ENCODE results near the gene BICD2.
"Not testable (repeated sequence)": the region's sequence is repeated elsewhere in the genome, so short reads cannot be mapped to it uniquely, and the experiment has no call there.

The BICD2 gene

DNA sequence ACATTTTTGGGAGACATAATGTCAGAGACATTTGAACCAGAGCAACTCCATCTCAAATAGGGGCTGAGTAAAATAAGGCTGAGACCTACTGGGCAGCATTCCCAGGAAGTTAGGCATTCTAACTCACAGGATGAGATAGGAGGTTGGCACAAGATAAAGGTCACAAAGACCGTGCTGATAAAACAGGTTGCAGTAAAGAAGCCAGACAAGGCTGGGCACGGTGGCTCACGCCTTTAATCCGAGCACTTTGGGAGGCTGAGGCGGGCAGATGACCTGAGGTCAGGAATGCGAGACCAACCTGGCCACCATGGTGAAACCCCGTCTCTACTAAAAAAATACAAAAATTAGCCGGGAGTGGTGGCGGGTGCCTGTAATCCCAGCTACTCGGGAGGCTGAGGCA, 4.2 kb upstream of the BICD2 start:
- not testable (repeated sequence) for H3K36me3 ChIP-seq (ENCODE audit: control insufficient read depth, insufficient read depth, low read length); H3K4me3 ChIP-seq (ENCODE audit: low read depth, low read length); H3K9ac ChIP-seq (ENCODE audit: low read depth, low read length); H3K4me1 ChIP-seq (ENCODE audit: control insufficient read depth, insufficient read depth, low read length); H3K9me3 ChIP-seq (ENCODE audit: control insufficient read depth, insufficient read depth, low read length); H3K27me3 ChIP-seq (ENCODE audit: control insufficient read depth, insufficient read depth, low read length)

DNA sequence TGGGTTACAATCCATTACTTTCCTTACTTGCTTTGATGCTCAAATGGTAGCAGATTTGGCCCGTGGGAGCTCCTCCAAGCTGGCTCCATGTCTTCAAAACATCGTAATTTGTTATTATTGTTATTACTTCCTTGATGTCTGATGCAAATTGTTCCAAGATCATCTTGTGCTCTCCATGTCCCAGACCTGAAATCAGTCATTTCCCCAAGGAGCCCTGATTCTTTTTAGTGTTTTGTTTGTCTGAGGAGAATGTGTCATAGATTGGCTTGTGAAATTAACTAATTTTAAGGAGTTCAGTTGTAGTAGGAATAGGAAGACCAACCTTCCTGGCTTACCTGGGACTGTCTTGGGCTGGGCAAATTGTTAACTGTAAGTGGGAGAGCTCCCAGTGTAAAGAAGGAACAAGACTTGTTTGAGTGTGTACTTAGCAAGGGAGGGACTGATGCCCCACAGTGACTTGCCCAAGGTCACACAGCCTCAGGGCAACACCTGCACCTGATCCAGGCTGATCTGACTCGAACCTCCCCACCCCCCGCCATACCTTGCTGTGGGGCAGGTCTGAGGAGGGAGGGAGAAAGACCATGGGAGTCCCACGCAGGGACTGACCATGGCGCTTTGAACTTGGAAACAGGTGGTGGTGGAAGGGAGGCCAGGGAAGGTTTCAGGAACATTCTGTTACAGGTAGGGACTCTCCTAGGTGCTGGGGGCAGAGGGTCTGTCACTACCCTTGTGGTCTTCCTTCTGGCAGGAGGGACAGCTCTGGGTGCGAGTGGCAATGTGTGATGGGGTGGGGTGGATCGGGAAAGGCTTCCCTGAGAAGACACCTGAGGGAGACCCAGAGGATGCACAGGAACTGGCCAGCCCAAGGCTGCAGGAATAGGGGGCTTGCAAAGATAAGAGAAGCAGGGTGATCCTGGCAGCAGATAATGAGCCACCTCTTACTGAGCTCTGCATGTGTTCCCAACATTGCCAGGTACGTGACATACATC, 2.7 kb upstream of the BICD2 start:
- Histone ChIP-seq H3K9ac (ENCODE audit: low read depth, low read length) (no peak overlapping the region), H3K9me3 (ENCODE audit: control insufficient read depth, insufficient read depth, low read length) (no peaks in the 10 kb centered on the region), H3K36me3 (ENCODE audit: control insufficient read depth, insufficient read depth, low read length) (no peaks in the 10 kb centered on the region), H3K27me3 (ENCODE audit: control insufficient read depth, insufficient read depth, low read length) (no peaks in the 10 kb centered on the region), H3K4me3 (ENCODE audit: low read depth, low read length) (no peak overlapping the region), H3K4me1 (ENCODE audit: control insufficient read depth, insufficient read depth, low read length) (peaks cover 8% of the 10 kb centered on the region)

DNA sequence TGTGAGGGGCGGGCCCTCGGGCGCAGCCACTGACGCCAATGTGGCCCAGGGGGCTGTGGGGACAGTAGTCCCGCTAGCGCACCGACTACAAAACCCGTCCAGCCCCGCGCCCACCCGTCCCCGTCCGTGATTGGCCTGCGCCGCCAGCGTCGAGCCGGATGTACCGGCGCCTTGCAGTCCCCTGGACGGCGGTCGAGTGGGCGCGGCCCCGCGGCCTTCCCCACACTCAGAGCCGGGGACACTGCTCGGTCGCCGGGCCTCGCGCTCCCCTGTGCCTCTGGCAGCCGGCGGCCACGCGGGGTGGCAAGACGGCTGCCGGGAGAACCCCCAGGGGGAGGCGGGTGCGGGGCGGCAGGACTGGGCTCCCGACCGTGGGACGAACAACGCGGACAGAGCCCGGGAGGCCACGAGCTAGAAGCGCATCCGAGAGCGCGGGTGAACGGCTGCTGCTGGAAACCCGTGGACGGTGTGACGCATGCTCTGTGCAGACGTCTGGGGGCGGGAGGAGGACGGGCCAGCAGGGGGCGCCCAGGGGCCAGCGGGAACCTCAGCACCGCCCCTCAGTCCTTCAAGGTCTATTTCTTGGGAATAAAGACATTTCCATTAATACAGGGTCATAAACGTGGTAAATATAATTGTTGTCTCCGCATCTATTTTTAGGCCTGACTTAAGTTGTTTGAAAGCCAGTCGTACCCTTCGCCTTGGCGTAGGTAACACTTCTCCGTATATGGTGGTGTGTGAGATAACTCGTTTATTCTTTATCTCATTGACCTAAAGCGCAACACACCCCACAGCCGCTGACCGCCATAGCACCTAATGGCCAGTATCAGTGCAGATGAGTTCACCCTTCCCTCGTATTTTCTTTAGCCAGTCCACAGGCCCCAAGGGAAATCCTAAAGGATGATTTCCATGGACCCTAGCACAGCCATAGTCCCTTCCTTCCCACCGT, 629 bp upstream of the BICD2 start:
- H3K9me3 ChIP-seq (ENCODE audit: control insufficient read depth, insufficient read depth, low read length) = no peaks in the 10 kb centered on the region
- peaks cover 17% of the 10 kb centered on the region for H3K4me1 ChIP-seq (ENCODE audit: control insufficient read depth, insufficient read depth, low read length)
- no peaks in the 10 kb centered on the region for H3K36me3 ChIP-seq (ENCODE audit: control insufficient read depth, insufficient read depth, low read length)
- H3K9ac ChIP-seq (ENCODE audit: low read depth, low read length) = peak overlapping the region; percentile 94
- H3K4me3 ChIP-seq (ENCODE audit: low read depth, low read length) = peak overlapping the region; percentile 79
- H3K27me3 ChIP-seq (ENCODE audit: control insufficient read depth, insufficient read depth, low read length) = no peaks in the 10 kb centered on the region

GRCh38 chr9:92763721-92764380, 782 bp downstream of the BICD2 start:
- H3K9me3 ChIP-seq (ENCODE audit: control insufficient read depth, insufficient read depth, low read length) = no peaks in the 10 kb centered on the region
- no peaks in the 10 kb centered on the region for H3K36me3 ChIP-seq (ENCODE audit: control insufficient read depth, insufficient read depth, low read length)
- H3K4me1 ChIP-seq (ENCODE audit: control insufficient read depth, insufficient read depth, low read length) = peaks cover 17% of the 10 kb centered on the region
- peak overlapping the region; percentile 95 for H3K4me3 ChIP-seq (ENCODE audit: low read depth, low read length)
- peak overlapping the region; percentile 65 for H3K9ac ChIP-seq (ENCODE audit: low read depth, low read length)
- H3K27me3 ChIP-seq (ENCODE audit: control insufficient read depth, insufficient read depth, low read length) = no peaks in the 10 kb centered on the region

DNA sequence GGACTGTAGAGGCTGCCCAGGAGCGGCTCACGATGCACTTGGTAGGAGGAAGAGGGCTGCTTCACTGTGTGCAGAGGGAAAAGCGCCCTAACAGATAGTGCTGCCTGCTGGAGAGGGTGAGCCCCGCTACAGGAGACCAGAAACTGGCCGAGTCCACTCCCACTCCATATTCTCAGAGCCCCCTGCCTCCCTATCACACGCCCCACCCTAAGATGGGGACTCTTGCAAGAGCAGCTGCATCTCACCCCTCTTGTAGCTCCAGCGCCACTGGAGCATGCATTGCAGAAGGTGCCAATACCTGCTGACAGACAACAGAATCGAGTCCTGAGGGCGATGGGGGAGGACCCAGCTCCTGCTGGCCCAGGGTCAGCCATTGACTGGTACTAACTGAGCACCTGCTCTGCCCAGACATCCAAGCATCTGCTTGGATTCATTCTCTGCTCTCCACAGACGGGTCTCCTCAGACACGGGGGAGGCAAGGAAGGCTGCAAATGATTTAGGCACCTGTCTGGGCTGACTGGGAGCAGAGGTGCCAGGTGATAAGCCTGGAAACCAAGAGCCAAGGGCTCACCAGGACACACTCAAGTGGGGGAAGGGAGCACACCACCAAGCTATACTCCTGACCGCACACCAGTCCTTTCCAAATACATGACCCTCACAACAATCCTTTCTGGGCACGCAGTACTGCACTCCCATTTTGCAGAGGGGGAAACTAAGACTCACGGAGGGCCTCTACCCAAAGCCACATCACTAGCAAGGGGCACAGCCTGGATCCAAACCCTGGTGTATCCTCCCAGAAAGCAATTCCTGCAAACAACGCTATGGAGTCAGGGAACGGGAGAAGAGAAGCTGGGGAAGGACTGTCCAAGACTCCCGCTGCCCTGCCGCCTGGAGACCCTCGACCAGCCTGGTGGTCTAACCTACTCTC, 1.6 kb downstream of the BICD2 start:
- H3K27me3 ChIP-seq (ENCODE audit: control insufficient read depth, insufficient read depth, low read length) = no peaks in the 10 kb centered on the region
- peaks cover 17% of the 10 kb centered on the region for H3K4me1 ChIP-seq (ENCODE audit: control insufficient read depth, insufficient read depth, low read length)
- H3K9ac ChIP-seq (ENCODE audit: low read depth, low read length) = peak overlapping the region; percentile 65
- H3K9me3 ChIP-seq (ENCODE audit: control insufficient read depth, insufficient read depth, low read length) = no peaks in the 10 kb centered on the region
- no peaks in the 10 kb centered on the region for H3K36me3 ChIP-seq (ENCODE audit: control insufficient read depth, insufficient read depth, low read length)
- peak overlapping the region; percentile 95 for H3K4me3 ChIP-seq (ENCODE audit: low read depth, low read length)

GRCh38 chr9:92762196-92762595, 2.4 kb downstream of the BICD2 start:
- Histone ChIP-seq H3K9ac (ENCODE audit: low read depth, low read length) (peak overlapping the region; percentile 26), H3K36me3 (ENCODE audit: control insufficient read depth, insufficient read depth, low read length) (no peaks in the 10 kb centered on the region), H3K4me3 (ENCODE audit: low read depth, low read length) (peak overlapping the region; percentile 95), H3K27me3 (ENCODE audit: control insufficient read depth, insufficient read depth, low read length) (no peaks in the 10 kb centered on the region), H3K4me1 (ENCODE audit: control insufficient read depth, insufficient read depth, low read length) (peaks cover 20% of the 10 kb centered on the region), H3K9me3 (ENCODE audit: control insufficient read depth, insufficient read depth, low read length) (no peaks in the 10 kb centered on the region)

DNA sequence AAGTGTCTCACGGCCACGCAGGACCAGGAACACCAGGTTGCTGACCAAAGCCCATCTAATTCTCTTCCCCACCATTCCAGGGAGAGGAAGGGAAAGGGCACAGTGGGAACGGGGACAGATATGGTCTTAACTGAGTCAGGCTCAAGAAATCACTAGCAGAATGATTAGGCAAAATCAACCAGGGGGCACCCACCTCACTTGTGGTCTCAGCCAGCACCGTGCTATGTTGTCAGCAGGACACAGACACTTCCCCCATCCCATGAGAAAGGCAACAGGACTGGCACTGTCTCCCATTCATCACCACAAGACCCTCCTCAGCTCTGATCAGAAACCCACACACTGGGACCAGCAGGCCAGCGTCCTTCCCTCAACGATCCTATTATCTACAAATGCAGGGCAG, 2.9 kb downstream of the BICD2 start:
- Histone ChIP-seq H3K27me3 (ENCODE audit: control insufficient read depth, insufficient read depth, low read length) (no peaks in the 10 kb centered on the region), H3K36me3 (ENCODE audit: control insufficient read depth, insufficient read depth, low read length) (no peaks in the 10 kb centered on the region), H3K4me3 (ENCODE audit: low read depth, low read length) (no peak overlapping the region), H3K4me1 (ENCODE audit: control insufficient read depth, insufficient read depth, low read length) (peaks cover 20% of the 10 kb centered on the region), H3K9ac (ENCODE audit: low read depth, low read length) (peak overlapping the region; percentile 37), H3K9me3 (ENCODE audit: control insufficient read depth, insufficient read depth, low read length) (no peaks in the 10 kb centered on the region)

DNA sequence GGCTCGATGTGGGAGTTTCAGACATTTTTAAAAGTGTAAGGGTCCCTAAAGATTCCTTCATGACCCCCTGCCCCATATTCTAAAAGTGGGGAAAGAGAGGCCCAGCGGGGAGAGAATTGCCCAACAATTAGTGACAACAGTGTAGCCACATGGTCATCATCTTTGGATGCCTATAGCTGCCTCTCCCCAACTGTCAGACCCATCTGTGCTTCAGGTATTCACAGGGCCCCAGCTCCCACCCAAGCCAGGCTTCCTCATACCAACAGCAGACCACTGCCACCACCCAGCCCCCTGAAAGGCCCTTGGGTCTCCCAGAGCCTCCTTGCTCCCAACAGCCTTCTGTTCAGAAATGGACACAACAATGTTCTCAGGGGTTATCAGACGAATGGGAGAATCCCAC, 4.1 kb downstream of the BICD2 start:
- Histone ChIP-seq H3K27me3 (ENCODE audit: control insufficient read depth, insufficient read depth, low read length) (no peaks in the 10 kb centered on the region), H3K9me3 (ENCODE audit: control insufficient read depth, insufficient read depth, low read length) (no peaks in the 10 kb centered on the region), H3K4me1 (ENCODE audit: control insufficient read depth, insufficient read depth, low read length) (peaks cover 20% of the 10 kb centered on the region), H3K4me3 (ENCODE audit: low read depth, low read length) (no peak overlapping the region), H3K9ac (ENCODE audit: low read depth, low read length) (no peak overlapping the region), H3K36me3 (ENCODE audit: control insufficient read depth, insufficient read depth, low read length) (no peaks in the 10 kb centered on the region)

DNA sequence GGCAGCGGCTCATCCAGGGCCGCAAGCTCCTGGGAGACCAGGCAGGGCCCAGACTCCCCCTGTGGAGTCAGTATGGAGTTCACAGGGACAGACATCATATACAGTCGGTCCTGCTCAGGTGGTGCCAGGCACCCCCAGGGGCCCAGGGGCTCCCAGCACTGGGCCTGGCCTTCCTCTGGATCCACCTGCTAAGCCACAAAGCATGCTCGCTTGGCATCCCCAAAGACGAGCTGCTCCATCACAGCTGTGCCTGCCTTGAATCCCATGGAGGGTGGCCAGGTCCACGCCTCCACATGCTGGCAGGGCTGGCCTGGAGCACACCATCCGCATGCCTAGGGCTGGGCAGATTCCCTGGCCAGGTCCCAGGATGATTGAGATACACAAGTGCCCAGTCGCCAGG, 4.6 kb downstream of the BICD2 start:
- no peaks in the 10 kb centered on the region for H3K36me3 ChIP-seq (ENCODE audit: control insufficient read depth, insufficient read depth, low read length)
- no peak overlapping the region for H3K9ac ChIP-seq (ENCODE audit: low read depth, low read length)
- H3K27me3 ChIP-seq (ENCODE audit: control insufficient read depth, insufficient read depth, low read length) = no peaks in the 10 kb centered on the region
- H3K4me1 ChIP-seq (ENCODE audit: control insufficient read depth, insufficient read depth, low read length) = peaks cover 20% of the 10 kb centered on the region
- no peaks in the 10 kb centered on the region for H3K9me3 ChIP-seq (ENCODE audit: control insufficient read depth, insufficient read depth, low read length)
- no peak overlapping the region for H3K4me3 ChIP-seq (ENCODE audit: low read depth, low read length)

- Histone ChIP-seq H3K4me1 (ENCODE audit: control insufficient read depth, insufficient read depth, low read length) (peaks cover 20% of the 10 kb centered on the region), H3K9me3 (ENCODE audit: control insufficient read depth, insufficient read depth, low read length) (no peaks in the 10 kb centered on the region), H3K27me3 (ENCODE audit: control insufficient read depth, insufficient read depth, low read length) (no peaks in the 10 kb centered on the region), H3K4me3 (ENCODE audit: low read depth, low read length) (no peak overlapping the region), H3K36me3 (ENCODE audit: control insufficient read depth, insufficient read depth, low read length) (no peaks in the 10 kb centered on the region), H3K9ac (ENCODE audit: low read depth, low read length) (no peak overlapping the region)
Measured at GRCh38 chr9:92759446-92759845, 5.2 kb downstream of the BICD2 start.
